ENCODE results near the gene NELL1.

NELL1 gene

DNA sequence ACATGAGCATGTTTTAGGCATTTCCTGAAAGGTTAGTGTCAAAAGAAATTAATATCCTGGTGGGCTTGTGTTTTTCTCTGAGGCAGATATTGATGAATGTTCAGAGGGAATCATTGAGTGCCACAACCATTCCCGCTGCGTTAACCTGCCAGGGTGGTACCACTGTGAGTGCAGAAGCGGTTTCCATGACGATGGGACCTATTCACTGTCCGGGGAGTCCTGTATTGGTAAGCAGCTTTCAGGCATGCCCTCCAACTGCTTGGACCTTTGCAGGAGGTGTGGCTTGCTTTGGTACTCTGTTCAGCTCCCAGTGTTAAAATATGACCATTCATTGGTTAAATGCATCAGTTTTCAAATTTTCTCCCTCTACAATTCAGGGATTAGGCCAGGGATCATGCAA is 864.9 kb downstream of the NELL1 start:
- no peak overlapping the region for H3K9ac ChIP-seq (ENCODE audit: low read length)
- no peak overlapping the region for H3K4me3 ChIP-seq (ENCODE audit: low read length)
- no peak overlapping the region for H3K27ac ChIP-seq (ENCODE audit: low read depth, low read length)
- H3K36me3 ChIP-seq (ENCODE audit: control insufficient read depth, insufficient read depth, low read length), result no peaks in the 10 kb centered on the region
- no peaks in the 10 kb centered on the region for H3K4me1 ChIP-seq (ENCODE audit: control insufficient read depth, insufficient read depth, low read length)
- no peaks in the 10 kb centered on the region for H3K27me3 ChIP-seq (ENCODE audit: control insufficient read depth, insufficient read depth, low read length)

GRCh38 chr11:21537980-21538379 is 868.6 kb downstream of the NELL1 start:
- Histone ChIP-seq H3K27ac (ENCODE audit: low read depth, low read length) (no peak overlapping the region), H3K4me1 (ENCODE audit: control insufficient read depth, insufficient read depth, low read length) (no peaks in the 10 kb centered on the region), H3K27me3 (ENCODE audit: control insufficient read depth, insufficient read depth, low read length) (no peaks in the 10 kb centered on the region), H3K4me3 (ENCODE audit: low read length) (no peak overlapping the region), H3K9ac (ENCODE audit: low read length) (no peak overlapping the region), H3K36me3 (ENCODE audit: control insufficient read depth, insufficient read depth, low read length) (no peaks in the 10 kb centered on the region)

GRCh38 chr11:21541187-21541751 is 871.9 kb downstream of the NELL1 start:
- H3K27me3 ChIP-seq (ENCODE audit: control insufficient read depth, insufficient read depth, low read length), result no peaks in the 10 kb centered on the region
- H3K9ac ChIP-seq (ENCODE audit: low read length), result no peak overlapping the region
- no peak overlapping the region for H3K27ac ChIP-seq (ENCODE audit: low read depth, low read length)
- no peaks in the 10 kb centered on the region for H3K36me3 ChIP-seq (ENCODE audit: control insufficient read depth, insufficient read depth, low read length)
- H3K4me3 ChIP-seq (ENCODE audit: low read length), result no peak overlapping the region
- no peaks in the 10 kb centered on the region for H3K4me1 ChIP-seq (ENCODE audit: control insufficient read depth, insufficient read depth, low read length)

GRCh38 chr11:21543901-21544300 is 874.5 kb downstream of the NELL1 start:
- no peak overlapping the region for H3K9ac ChIP-seq (ENCODE audit: low read length)
- H3K27me3 ChIP-seq (ENCODE audit: control insufficient read depth, insufficient read depth, low read length), result no peaks in the 10 kb centered on the region
- H3K4me1 ChIP-seq (ENCODE audit: control insufficient read depth, insufficient read depth, low read length), result no peaks in the 10 kb centered on the region
- no peak overlapping the region for H3K27ac ChIP-seq (ENCODE audit: low read depth, low read length)
- no peak overlapping the region for H3K4me3 ChIP-seq (ENCODE audit: low read length)
- H3K36me3 ChIP-seq (ENCODE audit: control insufficient read depth, insufficient read depth, low read length), result no peaks in the 10 kb centered on the region

GRCh38 chr11:21545699-21546098 is 876.3 kb downstream of the NELL1 start:
- Histone ChIP-seq H3K9ac (ENCODE audit: low read length) (no peak overlapping the region), H3K36me3 (ENCODE audit: control insufficient read depth, insufficient read depth, low read length) (no peaks in the 10 kb centered on the region), H3K4me3 (ENCODE audit: low read length) (no peak overlapping the region), H3K27ac (ENCODE audit: low read depth, low read length) (no peak overlapping the region), H3K4me1 (ENCODE audit: control insufficient read depth, insufficient read depth, low read length) (no peaks in the 10 kb centered on the region), H3K27me3 (ENCODE audit: control insufficient read depth, insufficient read depth, low read length) (no peaks in the 10 kb centered on the region)

DNA sequence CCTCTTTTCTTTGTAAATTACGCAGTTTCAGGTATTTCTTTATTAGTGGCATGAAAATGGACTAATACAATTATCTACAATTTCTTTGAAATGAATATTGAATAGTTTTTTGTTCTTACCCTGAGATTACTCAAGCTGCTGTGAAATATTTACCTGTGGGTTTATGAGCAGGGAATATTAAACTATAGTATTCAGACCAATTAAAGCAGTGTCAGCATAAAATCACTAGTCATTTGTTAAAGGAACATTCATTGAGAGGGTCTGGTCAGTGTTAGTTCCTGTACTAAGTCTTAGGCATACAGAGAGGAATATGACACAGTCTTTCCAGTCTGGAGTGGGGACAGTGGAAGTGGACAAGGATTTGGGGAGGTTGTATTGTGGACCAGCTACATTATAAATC is 877.3 kb downstream of the NELL1 start:
- no peaks in the 10 kb centered on the region for H3K4me1 ChIP-seq (ENCODE audit: control insufficient read depth, insufficient read depth, low read length)
- H3K4me3 ChIP-seq (ENCODE audit: low read length), result no peak overlapping the region
- no peaks in the 10 kb centered on the region for H3K27me3 ChIP-seq (ENCODE audit: control insufficient read depth, insufficient read depth, low read length)

DNA sequence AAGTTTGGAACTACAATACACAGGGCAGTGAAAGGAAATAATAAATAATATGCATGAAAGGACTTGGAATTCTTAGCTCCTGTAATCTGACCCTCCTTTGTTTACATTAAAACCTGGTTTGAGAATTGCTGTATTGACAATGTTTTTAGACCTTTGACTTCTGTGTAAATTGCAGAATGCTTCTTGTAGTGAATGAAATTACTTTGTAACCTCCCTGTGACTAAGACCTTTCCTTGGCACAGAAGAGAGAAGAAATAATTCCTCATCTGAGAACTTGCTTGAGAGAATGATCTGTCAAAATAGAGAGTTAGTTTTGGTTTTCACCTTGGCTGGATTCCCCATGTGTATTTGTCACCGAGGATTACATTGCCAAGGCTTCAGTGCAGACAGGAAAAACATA is 883.5 kb downstream of the NELL1 start:
- Histone ChIP-seq H3K27me3 (ENCODE audit: control insufficient read depth, insufficient read depth, low read length) (no peaks in the 10 kb centered on the region), H3K4me1 (ENCODE audit: control insufficient read depth, insufficient read depth, low read length) (no peaks in the 10 kb centered on the region), H3K36me3 (ENCODE audit: control insufficient read depth, insufficient read depth, low read length) (no peaks in the 10 kb centered on the region), H3K4me3 (ENCODE audit: low read length) (no peak overlapping the region), H3K27ac (ENCODE audit: low read depth, low read length) (no peak overlapping the region), H3K9ac (ENCODE audit: low read length) (no peak overlapping the region)

More for the DNA sequence above, 877.3 kb downstream of the NELL1 start:
- H3K9ac ChIP-seq (ENCODE audit: low read length), result no peak overlapping the region
- no peaks in the 10 kb centered on the region for H3K36me3 ChIP-seq (ENCODE audit: control insufficient read depth, insufficient read depth, low read length)
- no peak overlapping the region for H3K27ac ChIP-seq (ENCODE audit: low read depth, low read length)

GRCh38 chr11:21553795-21554194 is 884.4 kb downstream of the NELL1 start:
- Histone ChIP-seq H3K27me3 (ENCODE audit: control insufficient read depth, insufficient read depth, low read length) (no peaks in the 10 kb centered on the region), H3K4me3 (ENCODE audit: low read length) (no peak overlapping the region), H3K27ac (ENCODE audit: low read depth, low read length) (no peak overlapping the region), H3K36me3 (ENCODE audit: control insufficient read depth, insufficient read depth, low read length) (no peaks in the 10 kb centered on the region), H3K4me1 (ENCODE audit: control insufficient read depth, insufficient read depth, low read length) (no peaks in the 10 kb centered on the region), H3K9ac (ENCODE audit: low read length) (no peak overlapping the region)

DNA sequence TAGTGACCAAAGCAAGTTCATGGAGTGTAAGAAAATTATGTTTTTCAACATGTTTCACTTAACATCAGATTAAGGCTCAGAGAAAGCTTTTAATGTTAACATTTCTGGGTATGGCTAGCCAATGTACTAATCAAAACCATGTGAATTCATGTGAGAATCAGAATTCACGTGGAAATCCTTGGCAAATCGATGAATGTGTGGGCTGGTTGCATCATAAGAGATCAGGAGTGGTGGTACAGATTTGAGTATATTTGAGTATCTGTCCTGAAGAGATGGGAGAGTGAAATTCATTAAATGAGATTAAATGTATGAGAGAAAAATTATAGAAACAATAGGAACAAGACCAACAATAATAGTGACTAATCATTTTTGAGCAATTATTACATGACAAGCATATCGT is 884.9 kb downstream of the NELL1 start:
- Histone ChIP-seq H3K4me1 (ENCODE audit: control insufficient read depth, insufficient read depth, low read length) (no peaks in the 10 kb centered on the region), H3K9ac (ENCODE audit: low read length) (no peak overlapping the region), H3K27ac (ENCODE audit: low read depth, low read length) (no peak overlapping the region), H3K4me3 (ENCODE audit: low read length) (no peak overlapping the region), H3K27me3 (ENCODE audit: control insufficient read depth, insufficient read depth, low read length) (no peaks in the 10 kb centered on the region), H3K36me3 (ENCODE audit: control insufficient read depth, insufficient read depth, low read length) (no peaks in the 10 kb centered on the region)

DNA sequence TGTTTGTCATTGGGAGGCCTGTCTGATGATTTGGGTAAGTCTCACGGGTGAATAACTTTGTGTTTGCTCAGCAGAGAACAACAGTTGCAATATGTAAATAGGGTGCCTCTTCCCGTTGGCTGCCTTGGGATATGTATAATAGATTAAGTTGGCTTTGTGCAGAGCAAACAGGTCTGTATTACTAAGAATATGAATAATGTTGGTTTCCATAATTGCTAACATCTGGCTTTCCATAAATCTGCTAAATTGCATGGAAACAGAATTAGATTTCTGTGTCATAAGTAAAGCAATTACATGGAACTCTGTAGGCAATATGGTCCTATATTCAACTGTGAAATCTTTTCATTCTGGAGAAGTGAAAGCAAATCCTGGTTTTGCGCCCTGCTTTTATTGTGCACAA is 887.5 kb downstream of the NELL1 start:
- H3K27me3 ChIP-seq (ENCODE audit: control insufficient read depth, insufficient read depth, low read length), result no peaks in the 10 kb centered on the region

GRCh38 chr11:21560466-21560975 is 891.1 kb downstream of the NELL1 start:
- no peak overlapping the region for H3K4me3 ChIP-seq (ENCODE audit: low read length)
- H3K27ac ChIP-seq (ENCODE audit: low read depth, low read length), result no peak overlapping the region
- H3K27me3 ChIP-seq (ENCODE audit: control insufficient read depth, insufficient read depth, low read length), result no peaks in the 10 kb centered on the region
- no peaks in the 10 kb centered on the region for H3K4me1 ChIP-seq (ENCODE audit: control insufficient read depth, insufficient read depth, low read length)
- no peak overlapping the region for H3K9ac ChIP-seq (ENCODE audit: low read length)
- no peaks in the 10 kb centered on the region for H3K36me3 ChIP-seq (ENCODE audit: control insufficient read depth, insufficient read depth, low read length)

More for the DNA sequence above, 887.5 kb downstream of the NELL1 start:
- Histone ChIP-seq H3K9ac (ENCODE audit: low read length) (no peak overlapping the region), H3K4me1 (ENCODE audit: control insufficient read depth, insufficient read depth, low read length) (no peaks in the 10 kb centered on the region), H3K36me3 (ENCODE audit: control insufficient read depth, insufficient read depth, low read length) (no peaks in the 10 kb centered on the region), H3K4me3 (ENCODE audit: low read length) (no peak overlapping the region), H3K27ac (ENCODE audit: low read depth, low read length) (no peak overlapping the region)

GRCh38 chr11:21561581-21561980 is 892.2 kb downstream of the NELL1 start:
- Histone ChIP-seq H3K4me1 (ENCODE audit: control insufficient read depth, insufficient read depth, low read length) (no peaks in the 10 kb centered on the region), H3K36me3 (ENCODE audit: control insufficient read depth, insufficient read depth, low read length) (no peaks in the 10 kb centered on the region), H3K27ac (ENCODE audit: low read depth, low read length) (no peak overlapping the region), H3K4me3 (ENCODE audit: low read length) (no peak overlapping the region), H3K9ac (ENCODE audit: low read length) (no peak overlapping the region), H3K27me3 (ENCODE audit: control insufficient read depth, insufficient read depth, low read length) (no peaks in the 10 kb centered on the region)

DNA sequence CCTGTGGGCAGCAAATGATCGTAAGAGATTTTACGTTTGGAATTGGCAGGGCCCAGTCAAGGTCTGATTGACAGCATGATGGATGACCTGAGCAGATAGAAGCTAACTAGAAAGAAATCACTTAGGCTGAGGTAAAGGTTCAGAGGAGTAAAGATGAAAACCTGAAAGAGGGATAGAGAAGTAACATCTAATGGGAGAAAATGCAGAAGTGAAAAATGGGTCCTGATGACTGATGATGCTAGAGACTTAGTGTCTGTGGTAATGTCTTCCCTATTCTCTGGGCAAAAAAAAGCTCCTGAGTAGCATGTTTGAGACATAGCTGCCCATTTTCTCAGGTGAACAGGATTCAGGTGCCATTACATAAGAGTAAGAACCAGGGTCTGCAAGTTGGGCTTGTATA is 894.7 kb downstream of the NELL1 start:
- no peak overlapping the region for H3K9ac ChIP-seq (ENCODE audit: low read length)
- no peaks in the 10 kb centered on the region for H3K4me1 ChIP-seq (ENCODE audit: control insufficient read depth, insufficient read depth, low read length)
- H3K27me3 ChIP-seq (ENCODE audit: control insufficient read depth, insufficient read depth, low read length), result no peaks in the 10 kb centered on the region
- H3K36me3 ChIP-seq (ENCODE audit: control insufficient read depth, insufficient read depth, low read length), result no peaks in the 10 kb centered on the region
- no peak overlapping the region for H3K4me3 ChIP-seq (ENCODE audit: low read length)
- no peak overlapping the region for H3K27ac ChIP-seq (ENCODE audit: low read depth, low read length)
